HepG2 (cell line): ENCODE data around the gene SAP25. TPM values are rescaled to one million over a fixed set of nuclear protein-coding genes. Genes with fewer than 3 reads are reported as not detected.

Source experiments
- AGO2 ChIP-seq: fragments of 200-400 bp; formaldehyde crosslinking; optimal IDR thresholded peaks from 2 replicates; pipeline ENCODE3; 2017; ENCODE audit warnings: mild to moderate bottlenecking, low read depth, low read length, moderate library complexity
- ATF3 ChIP-seq: sonication (generic); formaldehyde crosslinking; IDR thresholded peaks from 2 replicates; pipeline ENCODE4 v1.4.0; 2020; ENCODE audit warnings: missing genetic modification reagents
- DMTF1 ChIP-seq: sonication (generic); formaldehyde crosslinking; IDR thresholded peaks from 2 replicates; pipeline ENCODE4 v1.4.0; 2020; ENCODE audit warnings: mild to moderate bottlenecking, missing genetic modification reagents
- ELF3 ChIP-seq: IDR thresholded peaks from 2 replicates; pipeline ENCODE4 v1.6.1; 2016; ENCODE audit warnings: missing genetic modification reagents, missing compliant biosample characterization
- GRHL1 ChIP-seq: sonication (generic); formaldehyde crosslinking; conservative IDR thresholded peaks from 2 replicates; pipeline ENCODE4 v1.8.0; 2022; ENCODE audit warnings: missing genetic modification reagents
- HMG20A ChIP-seq: IDR thresholded peaks from 2 replicates; pipeline ENCODE4 v1.6.1; 2016; ENCODE audit warnings: borderline replicate concordance
- HMGA1 ChIP-seq: sonication (generic); formaldehyde crosslinking; conservative IDR thresholded peaks from 2 replicates; pipeline ENCODE4 v1.4.0; 2020; ENCODE audit warnings: missing genetic modification reagents
- HNRNPH1 ChIP-seq: fragments of 200-400 bp; formaldehyde crosslinking; optimal IDR thresholded peaks from 2 replicates; pipeline ENCODE3; 2017; ENCODE audit warnings: mild to moderate bottlenecking, low read depth, low read length
- JUND ChIP-seq: sonication (generic); formaldehyde crosslinking; IDR thresholded peaks from 2 replicates; pipeline ENCODE4 v1.8.0; 2022; ENCODE audit warnings: mild to moderate bottlenecking, missing genetic modification reagents
- KLF16 ChIP-seq, 2 experiments: sonication (generic) in 1 of 2; formaldehyde crosslinking in 1 of 2; IDR thresholded peaks; 2 replicates each; pipeline versions ENCODE4 v1.6.1 to v1.8.0; 2016 to 2023; ENCODE audit warnings: missing genetic modification reagents in 2 of 2, missing compliant biosample characterization in 1 of 2
- KMT2B ChIP-seq: IDR thresholded peaks from 2 replicates; pipeline ENCODE4 v1.6.1; 2016; ENCODE audit warnings: missing genetic modification reagents, missing compliant biosample characterization
- MED1 ChIP-seq: sonication (generic); formaldehyde crosslinking; IDR thresholded peaks from 2 replicates; pipeline ENCODE4 v1.4.0; 2020; ENCODE audit warnings: missing genetic modification reagents
- MEIS1 ChIP-seq: sonication (generic); formaldehyde crosslinking; IDR thresholded peaks from 2 replicates; pipeline ENCODE4 v1.9.0; 2021; ENCODE audit warnings: mild to moderate bottlenecking, missing genetic modification reagents, moderate library complexity, borderline replicate concordance
- MIXL1 ChIP-seq: IDR thresholded peaks from 2 replicates; pipeline ENCODE4 v1.6.1; 2016
- MTERF4 ChIP-seq: sonication (generic); formaldehyde crosslinking; IDR thresholded peaks from 2 replicates; pipeline ENCODE4 v1.8.0; 2023; ENCODE audit warnings: mild to moderate bottlenecking, missing genetic modification reagents
- NCOA1 ChIP-seq: sonication (generic); formaldehyde crosslinking; IDR thresholded peaks from 2 replicates; pipeline ENCODE4 v1.9.0; 2021; ENCODE audit warnings: missing genetic modification reagents
- NFKBIZ ChIP-seq: IDR thresholded peaks from 2 replicates; pipeline ENCODE4 v1.6.1; 2018; ENCODE audit warnings: missing genetic modification reagents, missing compliant biosample characterization
- SAP130 ChIP-seq: IDR thresholded peaks from 2 replicates; pipeline ENCODE4 v1.6.1; 2016; ENCODE audit warnings: low read depth
- SMAD1 ChIP-seq: sonication (generic); formaldehyde crosslinking; IDR thresholded peaks from 2 replicates; pipeline ENCODE4 v1.4.0; 2020; ENCODE audit warnings: missing genetic modification reagents, low read depth, mild to moderate bottlenecking, borderline replicate concordance
- SP140L ChIP-seq: sonication (generic); formaldehyde crosslinking; IDR thresholded peaks from 2 replicates; pipeline ENCODE4 v1.4.0; 2020; ENCODE audit warnings: missing genetic modification reagents, borderline replicate concordance
- TP53 ChIP-seq: sonication (generic); formaldehyde crosslinking; conservative IDR thresholded peaks from 2 replicates; pipeline ENCODE4 v1.4.0; 2020; ENCODE audit warnings: missing genetic modification reagents
- ZNF343 ChIP-seq: sonication (generic); formaldehyde crosslinking; IDR thresholded peaks from 2 replicates; pipeline ENCODE4 v1.4.0; 2020; ENCODE audit warnings: mild to moderate bottlenecking, missing genetic modification reagents
- ZNF710 ChIP-seq: sonication (generic); formaldehyde crosslinking; IDR thresholded peaks from 2 replicates; pipeline ENCODE4 v1.5.0; 2020; ENCODE audit warnings: mild to moderate bottlenecking, missing genetic modification reagents, borderline replicate concordance
- ZSCAN31 ChIP-seq: sonication (generic); formaldehyde crosslinking; IDR thresholded peaks from 2 replicates; pipeline ENCODE4 v1.5.0; 2020; ENCODE audit warnings: low read depth, mild to moderate bottlenecking, missing genetic modification reagents
- ZSCAN9 ChIP-seq: IDR thresholded peaks from 2 replicates; pipeline ENCODE4 v1.6.1; 2016; ENCODE audit warnings: borderline replicate concordance
- polyA plus RNA-seq, 8 experiments: library from polyadenylated mRNA; depleted of rRNA in 3 of 8; stranded (reverse) in 7 of 8; unstranded in 1 of 8; fragments of >200 nt; fragmentation: Illumina TruSeq in 4 of 8; extraction: Trizol in 4 of 8; gene quantifications; 2 replicates each; pipeline versions ENCODE4 v1.2.1 to v1.2.3, GENCODE V29; 2011 to 2016; ENCODE audit warnings: low read depth in 4 of 8, missing spikeins in 1 of 8, mixed read lengths in 1 of 8; ENCODE audit not compliant: insufficient read depth in 1 of 8
- total RNA-seq, 5 experiments: library from RNA; depleted of rRNA; stranded (reverse); fragments of >200 nt; fragmentation: Illumina TruSeq; extraction: Trizol; gene quantifications; 2 replicates each; pipeline ENCODE4 v1.2.3, GENCODE V29; 2016; ENCODE audit warnings: low read depth in 1 of 5

SAP25 gene
- total and polyA plus RNA-seq, 2 of the 13 experiments (the other 11 are each of a cell fraction or from before 2014, with no cell fraction given): 0.15 to 0.20 TPM

GRCh38 chr7:100540073-100540723, 33.5 kb downstream of the SAP25 start (continued):
- TF ChIP-seq DMTF1 (no peak), MEIS1 (CRISPR knock-in tag) (no peak), AGO2 (no peak), ZSCAN9 (CRISPR knock-in tag) (peak; percentile 91; the same call in 1 of the 2 replicates), MTERF4 (CRISPR knock-in tag) (no peak), GRHL1 (CRISPR knock-in tag) (no peak), NCOA1 (CRISPR knock-in tag) (no peak), MED1 (CRISPR knock-in tag) (peak; percentile 94), ZNF343 (no peak), JUND (CRISPR knock-in tag) (no peak), ZNF710 (CRISPR knock-in tag) (no peak), KLF16 (CRISPR knock-in tag; IDR thresholded peaks at IDR 0.05) (peak in 1 of 2 experiments; percentile 65; a peak in 1 of 4 replicates), NFKBIZ (CRISPR knock-in tag) (no peak), SMAD1 (CRISPR knock-in tag) (no peak), ZSCAN31 (CRISPR knock-in tag) (0 out of 2 replicates have a peak, but pooled peaks have one; percentile 21), HMG20A (peak; percentile 36; the same call in 1 of the 2 replicates), SAP130 (CRISPR knock-in tag) (peak; percentile 90), TP53 (CRISPR knock-in tag) (no peak), ELF3 (CRISPR knock-in tag) (peak; percentile 81), HMGA1 (no peak), ATF3 (CRISPR knock-in tag) (no peak), KMT2B (CRISPR knock-in tag) (no peak), HNRNPH1 (no peak), SP140L (CRISPR knock-in tag) (no peak), MIXL1 (CRISPR knock-in tag) (peak; percentile 66; the same call in 1 of the 2 replicates)
